ENCODE results near the gene DHPS.

Gene DHPS

DNA sequence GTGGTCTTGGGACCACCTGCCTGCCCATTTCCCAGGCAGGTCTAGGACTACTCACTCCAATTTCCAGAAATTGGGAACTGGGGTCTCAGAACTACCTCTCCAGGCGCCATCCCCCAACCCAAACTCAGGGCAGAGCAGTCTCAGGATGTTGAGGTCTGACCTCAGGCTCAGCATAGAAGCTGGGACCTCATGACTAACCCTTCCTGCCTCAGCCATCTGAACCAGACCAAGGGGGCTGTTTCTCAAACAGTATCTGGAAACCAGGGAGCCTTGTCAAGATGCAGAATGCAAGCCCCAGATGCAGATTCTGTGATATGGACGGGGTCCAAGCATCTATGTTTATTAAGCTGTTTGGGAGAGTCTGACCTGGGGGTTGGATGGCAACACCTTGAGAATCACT lies 13.4 kb upstream of the DHPS start:
- H3K4me3 ChIP-seq (ENCODE audit: low read depth, low read length): no peak overlapping the region
- TF ChIP-seq, protein P1, sequence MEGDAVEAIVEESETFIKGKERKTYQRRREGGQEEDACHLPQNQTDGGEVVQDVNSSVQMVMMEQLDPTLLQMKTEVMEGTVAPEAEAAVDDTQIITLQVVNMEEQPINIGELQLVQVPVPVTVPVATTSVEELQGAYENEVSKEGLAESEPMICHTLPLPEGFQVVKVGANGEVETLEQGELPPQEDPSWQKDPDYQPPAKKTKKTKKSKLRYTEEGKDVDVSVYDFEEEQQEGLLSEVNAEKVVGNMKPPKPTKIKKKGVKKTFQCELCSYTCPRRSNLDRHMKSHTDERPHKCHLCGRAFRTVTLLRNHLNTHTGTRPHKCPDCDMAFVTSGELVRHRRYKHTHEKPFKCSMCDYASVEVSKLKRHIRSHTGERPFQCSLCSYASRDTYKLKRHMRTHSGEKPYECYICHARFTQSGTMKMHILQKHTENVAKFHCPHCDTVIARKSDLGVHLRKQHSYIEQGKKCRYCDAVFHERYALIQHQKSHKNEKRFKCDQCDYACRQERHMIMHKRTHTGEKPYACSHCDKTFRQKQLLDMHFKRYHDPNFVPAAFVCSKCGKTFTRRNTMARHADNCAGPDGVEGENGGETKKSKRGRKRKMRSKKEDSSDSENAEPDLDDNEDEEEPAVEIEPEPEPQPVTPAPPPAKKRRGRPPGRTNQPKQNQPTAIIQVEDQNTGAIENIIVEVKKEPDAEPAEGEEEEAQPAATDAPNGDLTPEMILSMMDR (IDR thresholded peaks at IDR 0.05; ENCODE audit: low read depth, low read length): no peak

DNA sequence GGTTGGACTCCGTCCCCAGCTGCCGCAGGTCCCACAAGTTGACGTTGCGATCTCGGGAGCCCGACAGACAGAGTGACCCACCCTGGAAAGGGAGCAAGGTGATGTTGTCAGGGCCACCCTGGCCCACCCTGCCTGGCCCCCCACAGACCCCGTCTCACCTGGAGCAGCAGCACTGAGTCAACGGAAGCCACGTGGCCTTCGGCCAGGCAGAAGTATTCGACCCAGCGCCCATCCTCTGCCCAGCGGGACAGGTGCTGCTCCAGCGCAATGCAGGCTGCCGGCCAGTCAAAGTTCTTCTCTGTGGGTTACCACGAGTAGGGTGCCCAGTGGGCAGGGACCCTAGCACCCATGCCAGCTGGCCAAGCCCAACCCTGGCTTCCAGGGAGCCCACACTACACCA lies 13.0 kb upstream of the DHPS start:
- no peak overlapping the region for H3K4me3 ChIP-seq (ENCODE audit: low read depth, low read length)
- TF ChIP-seq, protein P1 (IDR thresholded peaks at IDR 0.05; ENCODE audit: low read depth, low read length): no peak

DNA sequence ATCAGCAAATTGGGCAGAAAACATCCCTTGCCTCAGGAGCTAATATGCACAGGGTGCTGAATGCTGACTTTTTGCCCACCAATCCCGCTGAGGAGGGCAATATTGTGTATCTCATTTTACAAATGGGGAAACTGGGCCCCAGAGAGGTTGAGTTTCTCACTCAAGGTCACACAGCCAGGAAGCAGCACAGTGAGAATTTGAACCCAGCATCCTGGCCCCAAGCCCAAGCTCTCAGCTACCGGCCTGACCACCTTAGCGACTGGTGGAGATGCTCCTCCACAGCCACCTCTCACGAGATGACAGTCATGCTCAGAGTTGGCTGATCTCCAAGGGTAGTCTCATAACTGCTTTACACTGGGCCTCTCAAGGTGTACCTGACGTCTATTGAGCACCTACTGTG lies 11.3 kb upstream of the DHPS start:
- H3K4me3 ChIP-seq (ENCODE audit: low read depth, low read length): no peak overlapping the region
- TF ChIP-seq, protein P1 (IDR thresholded peaks at IDR 0.05; ENCODE audit: low read depth, low read length): no peak

DNA sequence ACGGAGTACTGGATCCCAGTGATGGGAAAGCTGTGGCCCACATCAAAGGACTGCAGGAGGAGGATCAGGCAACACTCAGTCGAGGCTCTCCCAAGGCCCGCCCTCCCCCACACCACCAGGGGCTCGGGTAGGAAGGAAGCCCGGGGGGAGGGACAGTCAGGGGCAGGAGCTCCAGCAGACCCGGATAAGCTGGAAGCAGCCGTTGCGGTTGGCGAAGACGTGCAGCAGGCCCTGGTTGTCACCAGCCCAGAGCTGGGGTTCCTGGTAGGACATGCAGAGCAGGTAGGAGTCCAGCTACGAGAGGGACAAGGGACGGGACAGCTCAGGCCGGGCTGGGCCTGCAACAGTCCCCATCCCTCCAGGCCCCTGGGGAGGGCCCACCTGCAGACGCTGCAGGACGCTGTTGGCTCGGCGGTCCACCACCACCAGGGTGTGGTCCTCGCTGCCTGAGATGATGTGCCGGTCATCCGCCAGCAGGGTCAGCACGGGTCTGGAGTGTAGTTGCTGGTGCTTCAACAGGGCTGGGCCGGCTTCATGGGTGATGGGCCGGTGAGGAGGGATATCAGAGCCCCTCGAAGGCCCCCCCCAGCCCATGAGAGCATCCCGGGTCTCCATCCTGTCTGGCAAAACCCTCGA lies 8.0 kb upstream of the DHPS start:
- TF ChIP-seq, protein P1 (IDR thresholded peaks at IDR 0.05; ENCODE audit: low read depth, low read length): no peak
- no peak overlapping the region for H3K4me3 ChIP-seq (ENCODE audit: low read depth, low read length)

DNA sequence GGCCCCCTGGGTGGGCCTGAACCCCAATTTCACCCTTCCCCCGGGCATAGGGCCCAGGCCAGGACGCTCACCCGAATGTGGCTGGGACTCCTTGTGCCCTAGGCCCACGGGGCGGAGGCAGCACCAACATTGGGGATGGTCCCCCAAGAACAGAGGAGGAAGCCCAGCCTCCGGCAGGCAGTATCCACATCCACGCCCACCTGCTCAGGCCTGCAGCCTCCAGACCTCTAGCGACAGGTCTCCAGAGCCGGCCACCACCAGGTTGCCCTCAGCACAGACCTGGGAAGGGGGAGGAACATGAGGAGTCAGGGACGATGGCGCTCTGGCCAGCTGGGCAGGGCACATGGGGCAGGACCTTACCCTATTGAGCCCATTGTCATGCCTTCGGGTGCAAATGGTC lies 7.3 kb upstream of the DHPS start:
- TF ChIP-seq, protein P1 (IDR thresholded peaks at IDR 0.05; ENCODE audit: low read depth, low read length): no peak

DNA sequence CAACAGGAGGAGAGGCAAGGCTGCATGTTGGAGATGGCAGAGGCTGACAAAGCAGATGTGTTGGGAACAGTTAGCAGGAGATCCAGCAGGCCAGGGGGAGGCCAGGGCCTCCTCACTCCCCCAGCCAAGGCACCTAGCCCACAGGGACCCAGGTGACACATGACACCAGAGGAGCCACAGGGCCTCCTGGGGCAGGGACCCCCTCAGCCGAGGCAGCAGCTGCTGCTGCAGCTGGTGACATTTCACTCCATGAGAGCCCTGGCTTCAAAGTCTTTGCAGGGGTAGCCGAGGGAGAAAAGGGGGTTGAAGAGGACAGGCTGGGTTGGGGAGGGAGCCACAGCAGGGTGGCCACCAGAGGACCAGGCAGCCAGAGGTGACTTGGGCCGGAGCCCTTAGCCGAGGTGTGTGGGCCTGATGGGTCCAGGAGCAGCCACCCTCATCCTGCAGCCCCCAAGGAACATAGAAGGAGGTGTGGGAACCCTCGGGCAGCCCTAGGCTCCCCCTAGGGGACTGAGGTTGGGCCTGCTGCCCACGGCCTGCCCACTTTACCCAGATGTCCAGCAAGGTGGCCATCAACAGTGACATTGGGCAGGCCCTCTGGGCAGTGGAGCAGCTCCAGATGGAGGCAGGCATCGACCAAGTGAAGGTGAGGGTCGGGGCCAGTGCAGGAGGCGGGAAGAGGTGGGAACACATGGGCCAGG lies 6.0 kb upstream of the DHPS start, which contains the start of gene GNG14:
Gene GNG14, plus strand, starts transcription at position 503 of the 701 bp plus-strand sequence. Its CDS starts 51 bp downstream, at position 554.
- H3K4me3 ChIP-seq (ENCODE audit: low read depth, low read length): no peak within 1 kb of the TSS
- TF ChIP-seq, protein P1 (IDR thresholded peaks at IDR 0.05; ENCODE audit: low read depth, low read length): no peak

More for the DNA sequence above, 7.3 kb upstream of the DHPS start:
- no peak overlapping the region for H3K4me3 ChIP-seq (ENCODE audit: low read depth, low read length)

DNA sequence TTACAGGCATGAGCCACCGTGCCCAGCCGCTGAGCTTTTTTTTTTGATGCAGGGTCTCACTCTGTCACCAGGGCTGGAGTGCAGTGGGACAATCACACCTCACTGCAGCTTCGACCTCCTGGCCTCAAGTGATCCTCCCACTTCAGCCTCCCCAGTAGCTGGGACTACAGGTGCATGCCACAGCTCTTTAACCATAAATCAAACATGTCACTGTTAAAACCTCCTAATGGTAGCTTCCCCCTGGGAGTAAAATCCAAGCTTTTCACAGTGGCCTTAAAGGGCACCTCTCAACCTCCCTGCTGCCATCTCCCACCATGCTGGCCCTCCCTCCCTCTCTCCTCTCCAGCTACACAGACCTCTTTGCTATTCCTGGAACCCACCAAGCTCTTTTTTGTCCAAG lies 4.2 kb upstream of the DHPS start:
- H3K4me3 ChIP-seq (ENCODE audit: low read depth, low read length): no peak overlapping the region
- TF ChIP-seq, protein P1 (IDR thresholded peaks at IDR 0.05; ENCODE audit: low read depth, low read length): no peak

Data from WI38 (cell line).